ENCODE results near the gene FUNDC2.

FUNDC2 gene

DNA sequence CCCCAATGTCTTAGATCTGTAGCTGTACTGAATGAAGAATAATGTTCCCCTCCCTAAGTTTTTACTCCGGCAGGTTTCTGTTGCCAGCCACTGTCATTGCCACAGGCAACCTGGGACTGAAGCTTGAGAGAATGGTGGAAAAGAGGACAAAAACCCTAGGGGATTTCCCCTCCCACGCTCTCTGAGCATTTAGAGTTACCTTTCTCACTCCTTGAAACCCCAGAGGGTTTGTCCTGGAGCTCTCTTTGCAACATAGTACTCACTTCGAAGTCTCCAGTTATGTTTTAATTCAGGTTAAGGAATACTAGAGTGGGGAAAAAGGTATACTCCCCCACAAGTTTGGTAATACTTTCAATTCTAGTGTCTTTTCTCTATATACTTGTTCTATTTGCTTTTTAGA is 35.6 kb upstream of the FUNDC2 start:
- Histone ChIP-seq H3K9ac (ENCODE audit: low read length) (no peak overlapping the region), H3K4me3 (ENCODE audit: low read length) (no peak overlapping the region), H3K4me1 (ENCODE audit: low read length) (no peaks in the 10 kb centered on the region), H2AFZ (ENCODE audit: low read depth, low read length) (no peak overlapping the region), H3K4me2 (ENCODE audit: low read length) (no peak overlapping the region), H3K36me3 (replicated peaks; ENCODE audit: low read depth, low read length) (no peaks in the 10 kb centered on the region), H3K27me3 (ENCODE audit: low read depth, low read length) (no peaks in the 10 kb centered on the region), H4K20me1 (ENCODE audit: insufficient read depth, low read length) (no peaks in the 10 kb centered on the region), H3K79me2 (ENCODE audit: low read length) (no peaks in the 10 kb centered on the region), H3K27ac (ENCODE audit: low read length) (no peak overlapping the region), H3K9me3 (ENCODE audit: insufficient read depth, low read length) (no peaks in the 10 kb centered on the region)
- TF ChIP-seq EZH2phosphoT487 (IDR thresholded peaks at IDR 0.05; ENCODE audit: low read depth), result no peak
- no peak for TF ChIP-seq CTCF (IDR thresholded peaks at IDR 0.05; ENCODE audit: low read depth, low read length)

DNA sequence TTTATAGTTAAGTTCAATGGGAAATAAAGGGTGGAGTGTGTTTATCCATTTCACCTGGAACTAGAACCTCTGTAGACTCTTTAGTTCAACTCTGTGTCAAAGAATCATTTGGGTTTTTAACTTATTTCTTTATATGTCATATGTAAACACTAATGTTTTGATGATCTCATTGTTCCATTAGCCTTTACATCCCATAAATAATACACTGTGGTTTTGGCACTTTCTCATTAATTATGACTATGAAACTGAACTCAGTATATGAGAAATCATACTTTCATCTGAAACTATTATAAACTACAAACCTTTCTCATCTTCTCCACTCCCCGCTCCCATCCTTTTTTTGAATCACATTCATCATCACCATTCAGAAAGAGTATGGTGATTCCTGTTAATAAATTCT is 35.2 kb upstream of the FUNDC2 start:
- Histone ChIP-seq H3K4me2 (ENCODE audit: low read length) (no peak overlapping the region), H3K9ac (ENCODE audit: low read length) (no peak overlapping the region), H3K4me3 (ENCODE audit: low read length) (no peak overlapping the region), H3K4me1 (ENCODE audit: low read length) (no peaks in the 10 kb centered on the region), H2AFZ (ENCODE audit: low read depth, low read length) (no peak overlapping the region), H3K36me3 (replicated peaks; ENCODE audit: low read depth, low read length) (no peaks in the 10 kb centered on the region), H4K20me1 (ENCODE audit: insufficient read depth, low read length) (no peaks in the 10 kb centered on the region), H3K79me2 (ENCODE audit: low read length) (no peaks in the 10 kb centered on the region), H3K27me3 (ENCODE audit: low read depth, low read length) (no peaks in the 10 kb centered on the region), H3K27ac (ENCODE audit: low read length) (no peak overlapping the region), H3K9me3 (ENCODE audit: insufficient read depth, low read length) (no peaks in the 10 kb centered on the region)
- TF ChIP-seq CTCF (IDR thresholded peaks at IDR 0.05; ENCODE audit: low read depth, low read length), result no peak
- no peak for TF ChIP-seq EZH2phosphoT487 (IDR thresholded peaks at IDR 0.05; ENCODE audit: low read depth)

DNA sequence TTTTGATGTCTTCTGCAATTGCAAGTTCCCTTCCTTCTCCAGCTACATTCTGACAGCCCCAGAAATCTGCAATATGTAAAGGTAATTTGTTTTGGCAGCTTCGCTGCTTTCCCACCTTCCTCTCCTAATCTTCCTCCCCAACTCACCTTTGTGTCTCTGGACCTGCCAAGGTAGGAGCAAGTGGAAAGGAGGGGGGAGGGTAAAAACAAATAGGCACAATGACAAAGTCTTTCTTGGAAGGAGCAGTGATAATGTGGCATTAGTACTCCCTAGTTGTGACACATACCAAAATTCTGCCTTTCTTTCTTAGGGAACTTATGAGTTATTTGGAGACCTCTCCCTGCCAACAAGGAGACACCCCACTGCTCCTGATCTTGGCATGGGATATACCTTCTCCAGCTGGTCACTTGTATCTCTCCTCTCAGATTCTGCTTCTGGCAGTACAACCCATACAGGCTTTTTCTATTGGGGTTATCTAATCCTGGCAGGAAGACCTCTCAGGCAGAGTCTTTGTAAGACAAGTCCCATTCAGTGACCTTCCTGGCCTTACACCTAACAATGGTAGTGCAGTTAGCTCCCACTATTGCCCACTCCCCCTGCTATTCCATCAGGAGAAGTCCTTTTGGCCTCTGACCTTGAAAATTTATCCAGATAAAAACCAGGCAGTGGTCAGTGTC is 28.3 kb upstream of the FUNDC2 start:
- Histone ChIP-seq H3K9ac (ENCODE audit: low read length) (no peak overlapping the region), H3K27ac (ENCODE audit: low read length) (no peak overlapping the region), H3K27me3 (ENCODE audit: low read depth, low read length) (no peaks in the 10 kb centered on the region), H3K9me3 (ENCODE audit: insufficient read depth, low read length) (no peaks in the 10 kb centered on the region), H4K20me1 (ENCODE audit: insufficient read depth, low read length) (no peaks in the 10 kb centered on the region), H3K79me2 (ENCODE audit: low read length) (no peaks in the 10 kb centered on the region), H2AFZ (ENCODE audit: low read depth, low read length) (no peak overlapping the region), H3K4me1 (ENCODE audit: low read length) (no peaks in the 10 kb centered on the region), H3K4me3 (ENCODE audit: low read length) (no peak overlapping the region), H3K36me3 (replicated peaks; ENCODE audit: low read depth, low read length) (no peaks in the 10 kb centered on the region), H3K4me2 (ENCODE audit: low read length) (no peak overlapping the region)
- TF ChIP-seq EZH2phosphoT487 (IDR thresholded peaks at IDR 0.05; ENCODE audit: low read depth) (no peak), CTCF (IDR thresholded peaks at IDR 0.05; ENCODE audit: low read depth, low read length) (no peak)

DNA sequence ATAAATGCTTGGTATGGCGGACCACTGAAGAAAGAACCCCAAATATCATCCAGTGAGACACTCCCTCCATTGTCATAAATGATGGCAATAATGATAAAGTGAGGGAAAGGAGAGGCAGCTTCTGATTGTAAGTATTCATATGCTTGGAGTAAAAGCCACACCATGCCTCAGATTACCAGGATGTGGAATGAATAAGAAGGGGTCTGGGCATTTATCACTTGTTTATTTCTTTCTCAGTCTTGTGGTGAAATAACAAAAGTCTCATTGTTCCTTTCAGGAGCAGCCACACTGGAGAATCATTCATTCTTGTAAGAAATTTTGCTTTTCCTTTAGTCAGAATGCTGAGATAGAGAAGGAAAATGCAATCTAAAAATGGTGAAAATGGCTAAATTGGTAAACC is 25.8 kb upstream of the FUNDC2 start:
- H3K27me3 ChIP-seq (ENCODE audit: low read depth, low read length), result no peaks in the 10 kb centered on the region
- H4K20me1 ChIP-seq (ENCODE audit: insufficient read depth, low read length), result no peaks in the 10 kb centered on the region
- H3K4me3 ChIP-seq (ENCODE audit: low read length), result no peak overlapping the region
- no peaks in the 10 kb centered on the region for H3K36me3 ChIP-seq (replicated peaks; ENCODE audit: low read depth, low read length)
- H3K9me3 ChIP-seq (ENCODE audit: insufficient read depth, low read length), result no peaks in the 10 kb centered on the region
- H3K4me2 ChIP-seq (ENCODE audit: low read length), result no peak overlapping the region
- no peak overlapping the region for H2AFZ ChIP-seq (ENCODE audit: low read depth, low read length)
- H3K79me2 ChIP-seq (ENCODE audit: low read length), result no peaks in the 10 kb centered on the region
- no peaks in the 10 kb centered on the region for H3K4me1 ChIP-seq (ENCODE audit: low read length)
- TF ChIP-seq CTCF (IDR thresholded peaks at IDR 0.05; ENCODE audit: low read depth, low read length), result no peak
- no peak for TF ChIP-seq EZH2phosphoT487 (IDR thresholded peaks at IDR 0.05; ENCODE audit: low read depth)
- H3K27ac ChIP-seq (ENCODE audit: low read length), result no peak overlapping the region
- no peak overlapping the region for H3K9ac ChIP-seq (ENCODE audit: low read length)

All from OCI-LY3 (cell line).